Measurements from ENCODE around the gene ESRRB. TPM values are rescaled to one million over a fixed set of nuclear protein-coding genes. Genes with fewer than 3 reads are reported as not detected.

The ESRRB gene
- total and polyA plus RNA-seq, 2 experiments from 2014 or later, result 0.13 TPM; not detected in 1

DNA sequence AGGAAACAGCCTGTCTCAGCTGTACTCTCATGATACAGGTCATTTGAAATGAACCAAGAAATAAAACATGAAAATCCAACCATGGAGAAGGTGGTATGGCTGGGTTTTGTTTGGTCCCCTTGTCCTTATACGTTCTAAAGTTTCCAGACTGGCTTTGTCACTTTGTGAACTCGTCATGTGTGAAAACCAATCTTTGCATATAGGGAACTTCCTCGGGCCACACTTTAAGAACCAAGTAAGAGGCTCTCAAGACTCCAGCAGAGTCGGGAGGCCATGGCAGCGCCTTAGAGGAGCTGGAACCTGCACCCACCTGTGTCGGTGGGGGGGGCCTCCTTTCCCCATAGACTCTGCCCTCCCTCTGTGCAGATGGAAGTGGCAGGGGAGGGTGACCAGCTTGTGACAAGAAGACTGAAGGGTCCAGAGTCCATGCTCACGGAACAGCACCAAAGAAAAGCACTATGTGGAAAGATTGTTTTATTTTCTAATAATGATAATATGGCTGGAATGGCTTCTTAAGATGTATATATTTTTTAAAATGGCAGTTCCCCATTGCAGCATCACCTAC, 125.3 kb downstream of the ESRRB start:
- Histone ChIP-seq H2AFZ (no peak overlapping the region), H4K20me1 (ENCODE audit: insufficient read depth, poor library complexity, severe bottlenecking) (no peaks in the 10 kb centered on the region), H3K9me2 (replicated peaks; ENCODE audit: insufficient read depth) (no peaks in the 10 kb centered on the region), H3K27me3 (no peaks in the 10 kb centered on the region), H3K27ac (no peak overlapping the region), H3K4me3 (no peak overlapping the region), H3K79me2 (no peaks in the 10 kb centered on the region), H3K36me3 (replicated peaks; ENCODE audit: insufficient read depth, low read depth) (no peaks in the 10 kb centered on the region), H3K9me3 (ENCODE audit: low read depth) (no peaks in the 10 kb centered on the region), H3K4me2 (no peak overlapping the region), H3K4me1 (ENCODE audit: insufficient read depth) (no peaks in the 10 kb centered on the region)
- no peak for DNase-seq (ENCODE audit: low spot score)
- 82% methylated on average over 7 of the region's 7 CpGs for WGBS (ENCODE audit: low lambda C conversion rate, missing lambda C conversion rate)
- TF ChIP-seq EZH2 (IDR thresholded peaks at IDR 0.05; ENCODE audit: borderline replicate concordance) (no peak), EZH2phosphoT487 (IDR thresholded peaks at IDR 0.05; ENCODE audit: low read depth, severe bottlenecking, unreplicated experiment) (no peak)
- TF ChIP-seq, protein P1, sequence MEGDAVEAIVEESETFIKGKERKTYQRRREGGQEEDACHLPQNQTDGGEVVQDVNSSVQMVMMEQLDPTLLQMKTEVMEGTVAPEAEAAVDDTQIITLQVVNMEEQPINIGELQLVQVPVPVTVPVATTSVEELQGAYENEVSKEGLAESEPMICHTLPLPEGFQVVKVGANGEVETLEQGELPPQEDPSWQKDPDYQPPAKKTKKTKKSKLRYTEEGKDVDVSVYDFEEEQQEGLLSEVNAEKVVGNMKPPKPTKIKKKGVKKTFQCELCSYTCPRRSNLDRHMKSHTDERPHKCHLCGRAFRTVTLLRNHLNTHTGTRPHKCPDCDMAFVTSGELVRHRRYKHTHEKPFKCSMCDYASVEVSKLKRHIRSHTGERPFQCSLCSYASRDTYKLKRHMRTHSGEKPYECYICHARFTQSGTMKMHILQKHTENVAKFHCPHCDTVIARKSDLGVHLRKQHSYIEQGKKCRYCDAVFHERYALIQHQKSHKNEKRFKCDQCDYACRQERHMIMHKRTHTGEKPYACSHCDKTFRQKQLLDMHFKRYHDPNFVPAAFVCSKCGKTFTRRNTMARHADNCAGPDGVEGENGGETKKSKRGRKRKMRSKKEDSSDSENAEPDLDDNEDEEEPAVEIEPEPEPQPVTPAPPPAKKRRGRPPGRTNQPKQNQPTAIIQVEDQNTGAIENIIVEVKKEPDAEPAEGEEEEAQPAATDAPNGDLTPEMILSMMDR (IDR thresholded peaks at IDR 0.05; ENCODE audit: poor library complexity), result no peak

GRCh38 chr14:76502219-76502618, 126.3 kb downstream of the ESRRB start:
- TF ChIP-seq, protein P1 (IDR thresholded peaks at IDR 0.05; ENCODE audit: poor library complexity), result no peak
- TF ChIP-seq EZH2 (IDR thresholded peaks at IDR 0.05; ENCODE audit: borderline replicate concordance), result no peak
- no peak for TF ChIP-seq EZH2phosphoT487 (IDR thresholded peaks at IDR 0.05; ENCODE audit: low read depth, severe bottlenecking, unreplicated experiment)
- H2AFZ ChIP-seq, result no peak overlapping the region
- WGBS (ENCODE audit: low lambda C conversion rate, missing lambda C conversion rate), result 93% methylated on average over 4 of the region's 4 CpGs

GRCh38 chr14:76502638-76503037, 126.7 kb downstream of the ESRRB start:
- no peaks in the 10 kb centered on the region for H3K9me3 ChIP-seq (ENCODE audit: low read depth)
- no peaks in the 10 kb centered on the region for H3K9me2 ChIP-seq (replicated peaks; ENCODE audit: insufficient read depth)
- no peaks in the 10 kb centered on the region for H3K36me3 ChIP-seq (replicated peaks; ENCODE audit: insufficient read depth, low read depth)
- no peak for TF ChIP-seq EZH2 (IDR thresholded peaks at IDR 0.05; ENCODE audit: borderline replicate concordance)
- no peak for TF ChIP-seq EZH2phosphoT487 (IDR thresholded peaks at IDR 0.05; ENCODE audit: low read depth, severe bottlenecking, unreplicated experiment)
- TF ChIP-seq, protein P1 (IDR thresholded peaks at IDR 0.05; ENCODE audit: poor library complexity), result no peak
- H2AFZ ChIP-seq, result no peak overlapping the region
- no peaks in the 10 kb centered on the region for H3K27me3 ChIP-seq
- H3K4me1 ChIP-seq (ENCODE audit: insufficient read depth), result no peaks in the 10 kb centered on the region
- no peaks in the 10 kb centered on the region for H3K79me2 ChIP-seq
- H3K4me3 ChIP-seq, result no peak overlapping the region
- no peak overlapping the region for H3K27ac ChIP-seq
- H4K20me1 ChIP-seq (ENCODE audit: insufficient read depth, poor library complexity, severe bottlenecking), result no peaks in the 10 kb centered on the region
- H3K4me2 ChIP-seq, result no peak overlapping the region
- no peak for DNase-seq (ENCODE audit: low spot score)
- WGBS (ENCODE audit: low lambda C conversion rate, missing lambda C conversion rate), result 86% methylated on average over 3 of the region's 3 CpGs

More at GRCh38 chr14:76502219-76502618, 126.3 kb downstream of the ESRRB start:
- no peaks in the 10 kb centered on the region for H3K4me1 ChIP-seq (ENCODE audit: insufficient read depth)
- no peaks in the 10 kb centered on the region for H3K27me3 ChIP-seq
- no peak overlapping the region for H3K27ac ChIP-seq
- no peaks in the 10 kb centered on the region for H3K9me3 ChIP-seq (ENCODE audit: low read depth)
- no peaks in the 10 kb centered on the region for H4K20me1 ChIP-seq (ENCODE audit: insufficient read depth, poor library complexity, severe bottlenecking)
- no peak for DNase-seq (ENCODE audit: low spot score)
- H3K4me3 ChIP-seq, result no peak overlapping the region
- H3K36me3 ChIP-seq (replicated peaks; ENCODE audit: insufficient read depth, low read depth), result no peaks in the 10 kb centered on the region
- H3K9me2 ChIP-seq (replicated peaks; ENCODE audit: insufficient read depth), result no peaks in the 10 kb centered on the region
- no peak overlapping the region for H3K4me2 ChIP-seq
- H3K79me2 ChIP-seq, result no peaks in the 10 kb centered on the region
